Activated CD4-positive, alpha-beta T cell treated with anti-CD3 and anti-CD28 coated beads for 48 hours (primary cell): Measurements from ENCODE around the gene TRAT1.
"Not testable (repeated sequence)": the region's sequence is repeated elsewhere in the genome, so short reads cannot be mapped to it uniquely, and the experiment has no call there.

ENCODE experiments used
- DNase-seq: peaks from one replicate; pipeline ENCODE4 v3.0.0-alpha.2; 2020

Gene TRAT1

GRCh38 chr3:108822123-108822897 is at the start of gene TRAT1:
Gene TRAT1, plus strand, starts transcription at chr3:108822786. Its CDS starts 142 bp downstream, at chr3:108822928.
- no peak for DNase-seq

- DNase-seq, result no peak
Measured at GRCh38 chr3:108775649-108776048, 46.9 kb upstream of the TRAT1 start.

- DNase-seq, result no peak
Measured at GRCh38 chr3:108779496-108779895, 43.1 kb upstream of the TRAT1 start.

GRCh38 chr3:108780235-108780634 is 42.4 kb upstream of the TRAT1 start:
- peak; percentile 33 for DNase-seq

GRCh38 chr3:108791473-108791872 is 31.1 kb upstream of the TRAT1 start:
- no peak for DNase-seq

GRCh38 chr3:108804437-108804836 is 18.1 kb upstream of the TRAT1 start:
- DNase-seq, result no peak

- no peak for DNase-seq
Measured at GRCh38 chr3:108804966-108805365, 17.6 kb upstream of the TRAT1 start.

GRCh38 chr3:108806316-108806715 is 16.3 kb upstream of the TRAT1 start:
- no peak for DNase-seq

- peak; percentile 73 for DNase-seq
Measured at GRCh38 chr3:108818404-108818803, 4.2 kb upstream of the TRAT1 start.

- DNase-seq, result no peak
Measured at GRCh38 chr3:108820586-108820985, 2.0 kb upstream of the TRAT1 start.

GRCh38 chr3:108823227-108823626 is 641 bp downstream of the TRAT1 start:
- DNase-seq, result no peak

GRCh38 chr3:108823803-108824202 is 1.2 kb downstream of the TRAT1 start:
- not testable (repeated sequence) for DNase-seq

GRCh38 chr3:108826309-108827187 is 4.0 kb downstream of the TRAT1 start:
- DNase-seq, result no peak

- DNase-seq, result no peak
Measured at GRCh38 chr3:108830381-108830780, 7.8 kb downstream of the TRAT1 start.

GRCh38 chr3:108830991-108831614 is 8.5 kb downstream of the TRAT1 start:
- DNase-seq, result no peak

- DNase-seq, result no peak
Measured at GRCh38 chr3:108833611-108834010, 11.0 kb downstream of the TRAT1 start.

GRCh38 chr3:108834551-108834950 is 12.0 kb downstream of the TRAT1 start:
- DNase-seq, result no peak

GRCh38 chr3:108835101-108835500 is 12.5 kb downstream of the TRAT1 start:
- peak; percentile 39 for DNase-seq

- DNase-seq, result peak; percentile 71
Measured at GRCh38 chr3:108838436-108838835, 15.8 kb downstream of the TRAT1 start.

GRCh38 chr3:108845709-108846293 is 23.2 kb downstream of the TRAT1 start:
- no peak for DNase-seq

GRCh38 chr3:108847187-108847586 is 24.6 kb downstream of the TRAT1 start:
- DNase-seq, result no peak

- no peak for DNase-seq
Measured at GRCh38 chr3:108849075-108849474, 26.5 kb downstream of the TRAT1 start.

GRCh38 chr3:108861401-108861800 is 38.8 kb downstream of the TRAT1 start:
- no peak for DNase-seq
